SK-N-SH (cell line): ENCODE data around the gene GLIS1. TPM values are rescaled to one million over a fixed set of nuclear protein-coding genes. Genes with fewer than 3 reads are reported as not detected.

Source experiments
- CTCF ChIA-PET: fragments of 300-600, 350-600 bp; formaldehyde crosslinking; extraction: SDS; loops from one replicate; lab custom pipeline; 2021; lab: Yijun Ruan, JAX
- POLR2A ChIA-PET: fragments of 350-600 bp; sonication (Branson Sonifier 250); formaldehyde crosslinking; extraction: SDS; loops from one replicate; lab custom pipeline; 2020; ENCODE audit warnings: antibody characterized with exemption, inconsistent platforms; lab: Yijun Ruan, JAX
- DNase-seq: peaks from one replicate; pipeline ENCODE4 v3.0.0; 2012
- H2AFZ ChIP-seq: fragments of 200-600 bp; sonication (generic); 2 replicates; pipeline ENCODE4 v1.8.1; 2016; ENCODE audit warnings: antibody characterized with exemption, mild to moderate bottlenecking, low read depth
- H3F3A ChIP-seq: fragments of 200-600 bp; sonication (generic); replicated peaks from 2 replicates; pipeline ENCODE3; 2016; ENCODE audit warnings: antibody characterized with exemption, mild to moderate bottlenecking; ENCODE audit not compliant: insufficient read depth
- H3K27ac ChIP-seq, 2 experiments: fragments of 200-500 bp in 1 of 2; fragments of 200-600 bp in 1 of 2; sonication (Bioruptor generic) in 1 of 2; sonication (generic), shearing (Covaris generic) in 1 of 2; 2 replicates each; pipeline versions ENCODE4 v1.5.1 to v1.6.1; 2014 to 2016; ENCODE audit warnings: low read depth in 2 of 2, inconsistent platforms in 1 of 2, low read length in 1 of 2, mild to moderate bottlenecking in 1 of 2, mixed read lengths in 1 of 2
- H3K27me3 ChIP-seq: fragments of 200-600 bp; sonication (generic), shearing (Covaris generic); 2 replicates; pipeline ENCODE4 v1.6.1; 2016; ENCODE audit warnings: mixed run types; ENCODE audit not compliant: insufficient read depth
- H3K36me3 ChIP-seq, 2 experiments: fragments of 200-500 bp in 1 of 2; fragments of 200-600 bp in 1 of 2; sonication (Bioruptor generic) in 1 of 2; sonication (generic) in 1 of 2; replicated peaks in 1 of 2; 2 replicates each; pipeline versions ENCODE3 to v1.5.1; 2014 to 2016; ENCODE audit warnings: low read length in 1 of 2, mild to moderate bottlenecking in 1 of 2; ENCODE audit not compliant: insufficient read depth in 2 of 2, control insufficient read depth in 1 of 2
- H3K4me1 ChIP-seq, 2 experiments: fragments of 200-500 bp in 1 of 2; fragments of 200-600 bp in 1 of 2; sonication (Bioruptor generic) in 1 of 2; sonication (generic), shearing (Covaris generic) in 1 of 2; 2 replicates each; pipeline versions ENCODE4 v1.5.1 to v1.6.1; 2014 to 2016; ENCODE audit warnings: low read depth in 1 of 2, low read length in 1 of 2, mixed run types in 1 of 2; ENCODE audit not compliant: insufficient read depth in 2 of 2, control insufficient read depth in 1 of 2
- H3K4me2 ChIP-seq: fragments of 200-600 bp; sonication (generic), shearing (Covaris generic); 2 replicates; pipeline ENCODE4 v1.6.1; 2017; ENCODE audit warnings: mixed run types
- H3K4me3 ChIP-seq, 2 experiments: fragments of 200-500 bp in 1 of 2; fragments of 200-600 bp in 1 of 2; sonication (Bioruptor generic) in 1 of 2; sonication (generic), shearing (Covaris generic) in 1 of 2; 2 replicates each; pipeline versions ENCODE4 v1.5.1 to v1.8.1; 2014 to 2016; ENCODE audit warnings: low read depth in 2 of 2, inconsistent platforms in 1 of 2, low read length in 1 of 2, mild to moderate bottlenecking in 1 of 2, mixed read lengths in 1 of 2, moderate library complexity in 1 of 2
- H3K79me2 ChIP-seq: fragments of 200-600 bp; sonication (generic); 2 replicates; pipeline ENCODE4 v1.8.1; 2017; ENCODE audit warnings: mild to moderate bottlenecking; ENCODE audit not compliant: insufficient read depth
- H3K9ac ChIP-seq: fragments of 200-600 bp; sonication (generic); 2 replicates; pipeline ENCODE4 v1.6.1; 2017; ENCODE audit warnings: mixed run types
- H3K9me2 ChIP-seq: fragments of 200-600 bp; sonication (generic); 2 replicates; pipeline ENCODE4 v1.6.1; 2017; ENCODE audit warnings: mixed run types
- H3K9me3 ChIP-seq: fragments of 200-600 bp; sonication (generic); 2 replicates; pipeline ENCODE4 v1.6.1; 2017; ENCODE audit warnings: mixed run types, mild to moderate bottlenecking, moderate library complexity
- H4K20me1 ChIP-seq: fragments of 200-600 bp; sonication (generic); 2 replicates; pipeline ENCODE4 v1.6.1; 2017; ENCODE audit warnings: mild to moderate bottlenecking, mixed run types; ENCODE audit not compliant: insufficient read depth
- ELF1 ChIP-seq: IDR thresholded peaks from 2 replicates; pipeline ENCODE4 v1.4.0; 2012
- FOSL2 ChIP-seq: IDR thresholded peaks from 2 replicates; pipeline ENCODE4 v1.4.0; 2012; ENCODE audit warnings: low read depth, mild to moderate bottlenecking, moderate library complexity, borderline replicate concordance
- FOXM1 ChIP-seq: IDR thresholded peaks from 2 replicates; pipeline ENCODE4 v1.4.0; 2012; ENCODE audit warnings: low read depth, mild to moderate bottlenecking
- MXI1 ChIP-seq: IDR thresholded peaks from 2 replicates; pipeline ENCODE4 v1.6.1; 2012; ENCODE audit warnings: mild to moderate bottlenecking, low read depth, low read length, improper control_type of control experiment
- NFIC ChIP-seq: IDR thresholded peaks from 2 replicates; pipeline ENCODE4 v1.4.0; 2012; ENCODE audit warnings: borderline replicate concordance
- RAD21 ChIP-seq: IDR thresholded peaks from 2 replicates; pipeline ENCODE4 v1.6.1; 2012; ENCODE audit warnings: mild to moderate bottlenecking, low read length
- RCOR1 ChIP-seq: fragments of 150-350 bp; IDR thresholded peaks from 2 replicates; pipeline ENCODE4 v1.6.1; 2017; ENCODE audit warnings: antibody characterized with exemption, low read length
- RFX5 ChIP-seq: IDR thresholded peaks from 2 replicates; pipeline ENCODE4 v1.6.1; 2012; ENCODE audit warnings: mild to moderate bottlenecking, improper control_type of control experiment, low read length
- TAF1 ChIP-seq: IDR thresholded peaks from 2 replicates; pipeline ENCODE4 v1.6.1; 2012; ENCODE audit warnings: low read depth, mild to moderate bottlenecking, low read length, moderate library complexity, borderline replicate concordance
- TEAD4 ChIP-seq: IDR thresholded peaks from 2 replicates; pipeline ENCODE4 v1.4.0; 2012; ENCODE audit warnings: mild to moderate bottlenecking, borderline replicate concordance; ENCODE audit not compliant: insufficient read depth
- YY1 ChIP-seq: IDR thresholded peaks from 2 replicates; pipeline ENCODE4 v1.4.0; 2012; ENCODE audit warnings: low read depth, mild to moderate bottlenecking
- WGBS: methylation state at CpG from one replicate; pipeline ENCODE4 v1.1.6; 2017; ENCODE audit warnings: low lambda C conversion rate; 5-methylcytosine and 5-hydroxymethylcytosine counted together
- polyA plus RNA-seq, 3 experiments: library from polyadenylated mRNA; depleted of rRNA; stranded (reverse); fragments of >200 nt; gene quantifications; 2 replicates each; pipeline ENCODE4 v1.2.3, GENCODE V29; 2012
- TF ChIP-seq, protein P1 (sequence below): fragments of 200-600 bp; sonication (generic); IDR thresholded peaks from 2 replicates; pipeline ENCODE4 v1.6.1; 2017; ENCODE audit warnings: antibody characterized with exemption, mild to moderate bottlenecking, moderate library complexity
- TF ChIP-seq, protein P2 (sequence below): IDR thresholded peaks from 2 replicates; pipeline ENCODE4 v1.4.0; 2012; ENCODE audit warnings: low read depth
- TF ChIP-seq, protein P3 (sequence below): fragments of 150-350 bp; IDR thresholded peaks from 2 replicates; pipeline ENCODE4 v1.6.1; 2017; ENCODE audit warnings: antibody characterized with exemption, low read length, low read depth, borderline replicate concordance
- TF ChIP-seq, protein P4 (sequence below): IDR thresholded peaks from 2 replicates; pipeline ENCODE4; 2012
- TF ChIP-seq, protein P5 (sequence below): IDR thresholded peaks from 2 replicates; pipeline ENCODE4 v1.6.1; 2012; ENCODE audit warnings: mild to moderate bottlenecking, low read depth, low read length, moderate library complexity
- TF ChIP-seq, protein P6 (sequence below): IDR thresholded peaks from 2 replicates; pipeline ENCODE4 v1.4.0; 2012; ENCODE audit warnings: low read depth, borderline replicate concordance

Gene GLIS1
- polyA plus RNA-seq, 1 of the 3 experiments (the other 2 are of a cell fraction) = 0.13 TPM

DNA sequence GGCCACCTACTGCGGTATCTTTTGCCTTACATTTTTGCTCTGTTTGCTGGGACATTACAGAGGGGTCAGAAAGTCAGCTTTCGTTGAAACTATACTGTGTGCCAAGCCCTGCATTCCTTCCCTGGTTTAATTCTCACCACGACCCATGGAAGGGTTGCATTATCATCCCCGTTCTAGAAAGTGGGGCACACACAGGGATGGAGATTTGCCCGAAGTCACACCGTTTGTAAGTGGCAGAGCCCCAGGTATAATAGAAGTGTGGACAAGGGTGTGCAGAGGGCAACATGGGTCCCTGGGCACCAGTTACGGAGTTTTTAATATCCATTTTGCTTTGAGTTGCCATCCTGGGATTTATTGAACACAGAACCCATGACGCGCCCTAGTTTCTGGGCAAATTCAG lies 268.0 kb downstream of the GLIS1 start:
- H4K20me1 ChIP-seq = no peaks in the 10 kb centered on the region
- TF ChIP-seq ELF1 (no peak), TAF1 (no peak), RCOR1 (no peak), FOSL2 (no peak), RFX5 (no peak), MXI1 (no peak), TEAD4 (no peak)
- TF ChIP-seq, protein P1, sequence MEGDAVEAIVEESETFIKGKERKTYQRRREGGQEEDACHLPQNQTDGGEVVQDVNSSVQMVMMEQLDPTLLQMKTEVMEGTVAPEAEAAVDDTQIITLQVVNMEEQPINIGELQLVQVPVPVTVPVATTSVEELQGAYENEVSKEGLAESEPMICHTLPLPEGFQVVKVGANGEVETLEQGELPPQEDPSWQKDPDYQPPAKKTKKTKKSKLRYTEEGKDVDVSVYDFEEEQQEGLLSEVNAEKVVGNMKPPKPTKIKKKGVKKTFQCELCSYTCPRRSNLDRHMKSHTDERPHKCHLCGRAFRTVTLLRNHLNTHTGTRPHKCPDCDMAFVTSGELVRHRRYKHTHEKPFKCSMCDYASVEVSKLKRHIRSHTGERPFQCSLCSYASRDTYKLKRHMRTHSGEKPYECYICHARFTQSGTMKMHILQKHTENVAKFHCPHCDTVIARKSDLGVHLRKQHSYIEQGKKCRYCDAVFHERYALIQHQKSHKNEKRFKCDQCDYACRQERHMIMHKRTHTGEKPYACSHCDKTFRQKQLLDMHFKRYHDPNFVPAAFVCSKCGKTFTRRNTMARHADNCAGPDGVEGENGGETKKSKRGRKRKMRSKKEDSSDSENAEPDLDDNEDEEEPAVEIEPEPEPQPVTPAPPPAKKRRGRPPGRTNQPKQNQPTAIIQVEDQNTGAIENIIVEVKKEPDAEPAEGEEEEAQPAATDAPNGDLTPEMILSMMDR = no peak
- TF ChIP-seq, protein P2, sequence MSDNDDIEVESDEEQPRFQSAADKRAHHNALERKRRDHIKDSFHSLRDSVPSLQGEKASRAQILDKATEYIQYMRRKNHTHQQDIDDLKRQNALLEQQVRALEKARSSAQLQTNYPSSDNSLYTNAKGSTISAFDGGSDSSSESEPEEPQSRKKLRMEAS = no peak
- TF ChIP-seq, protein P3, sequence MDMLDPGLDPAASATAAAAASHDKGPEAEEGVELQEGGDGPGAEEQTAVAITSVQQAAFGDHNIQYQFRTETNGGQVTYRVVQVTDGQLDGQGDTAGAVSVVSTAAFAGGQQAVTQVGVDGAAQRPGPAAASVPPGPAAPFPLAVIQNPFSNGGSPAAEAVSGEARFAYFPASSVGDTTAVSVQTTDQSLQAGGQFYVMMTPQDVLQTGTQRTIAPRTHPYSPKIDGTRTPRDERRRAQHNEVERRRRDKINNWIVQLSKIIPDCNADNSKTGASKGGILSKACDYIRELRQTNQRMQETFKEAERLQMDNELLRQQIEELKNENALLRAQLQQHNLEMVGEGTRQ = no peak
- TF ChIP-seq, protein P4, sequence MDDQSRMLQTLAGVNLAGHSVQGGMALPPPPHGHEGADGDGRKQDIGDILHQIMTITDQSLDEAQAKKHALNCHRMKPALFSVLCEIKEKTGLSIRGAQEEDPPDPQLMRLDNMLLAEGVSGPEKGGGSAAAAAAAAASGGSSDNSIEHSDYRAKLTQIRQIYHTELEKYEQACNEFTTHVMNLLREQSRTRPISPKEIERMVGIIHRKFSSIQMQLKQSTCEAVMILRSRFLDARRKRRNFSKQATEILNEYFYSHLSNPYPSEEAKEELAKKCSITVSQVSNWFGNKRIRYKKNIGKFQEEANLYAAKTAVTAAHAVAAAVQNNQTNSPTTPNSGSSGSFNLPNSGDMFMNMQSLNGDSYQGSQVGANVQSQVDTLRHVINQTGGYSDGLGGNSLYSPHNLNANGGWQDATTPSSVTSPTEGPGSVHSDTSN = no peak
- TF ChIP-seq, all 33 proteins: peak for 0
- Histone ChIP-seq H3K4me1 (peaks cover 0 to 13% of the 10 kb centered on the region in 2 experiments; a peak in 1 of 4 replicates), H3K4me2 (no peak overlapping the region), H3F3A (no peaks in the 10 kb centered on the region), H3K27me3 (peaks cover under 1% of the 10 kb centered on the region; the same call in 1 of the 2 replicates), H3K9me2 (no peaks in the 10 kb centered on the region), H3K79me2 (no peaks in the 10 kb centered on the region), H3K27ac (no peak overlapping the region), H2AFZ (no peak overlapping the region), H3K9ac (no peak overlapping the region), H3K4me3 (no peak overlapping the region), H3K9me3 (no peaks in the 10 kb centered on the region), H3K36me3 (no peaks in the 10 kb centered on the region)
- WGBS = 85% methylated on average over 9 of the region's 9 CpGs
- ChIA-PET CTCF (interaction anchor here (1.2 to 5.3 kb wide), 3 partner anchors 15 to 211 kb away, joined by 3 to 41 read pairs (median 10); no protein-coding TSS in a partner anchor), POLR2A (no interaction called here)
- DNase-seq = no peak

DNA sequence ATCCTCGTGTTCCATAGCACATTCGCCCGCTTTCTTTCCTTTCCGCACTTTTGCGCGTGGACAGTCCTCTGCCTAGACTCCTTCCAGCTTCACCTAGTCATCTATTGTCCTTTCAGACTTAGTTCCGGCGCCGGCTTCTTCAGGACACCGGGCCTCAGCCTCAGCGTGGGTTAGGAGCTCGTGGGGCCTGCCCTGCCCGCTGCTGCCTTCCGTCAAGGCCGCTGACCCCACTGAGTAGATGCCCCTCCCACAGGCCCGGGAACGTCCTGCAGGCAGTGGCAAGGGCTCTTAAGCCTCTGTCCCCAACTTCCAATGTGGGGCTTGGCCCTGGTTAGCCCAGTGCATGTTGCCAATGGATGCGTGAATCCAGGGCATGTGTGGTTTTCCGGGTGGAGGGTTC lies 268.4 kb downstream of the GLIS1 start:
- Histone ChIP-seq H3K4me3 (no peak overlapping the region), H3F3A (no peaks in the 10 kb centered on the region), H3K79me2 (no peaks in the 10 kb centered on the region), H3K4me1 (peaks cover 0 to 10% of the 10 kb centered on the region in 2 experiments; a peak in 1 of 4 replicates), H3K36me3 (no peaks in the 10 kb centered on the region), H3K27ac (no peak overlapping the region), H3K27me3 (no peaks in the 10 kb centered on the region; the same call in 1 of the 2 replicates), H3K9me2 (no peaks in the 10 kb centered on the region), H4K20me1 (no peaks in the 10 kb centered on the region), H2AFZ (no peak overlapping the region), H3K4me2 (no peak overlapping the region), H3K9me3 (no peaks in the 10 kb centered on the region), H3K9ac (no peak overlapping the region)
- ChIA-PET POLR2A (no interaction called here), CTCF (interaction anchor here (1.2 to 5.3 kb wide), 2 partner anchors 15 to 26 kb away, joined by 3 to 41 read pairs; no protein-coding TSS in a partner anchor)
- no peak for DNase-seq
- 93% methylated on average over 19 of the region's 19 CpGs for WGBS
- TF ChIP-seq, protein P2 = no peak
- TF ChIP-seq TEAD4 (no peak), YY1 (no peak), FOSL2 (no peak), FOXM1 (no peak), NFIC (no peak), ELF1 (no peak), MXI1 (no peak), RAD21 (no peak)
- TF ChIP-seq, protein P5, sequence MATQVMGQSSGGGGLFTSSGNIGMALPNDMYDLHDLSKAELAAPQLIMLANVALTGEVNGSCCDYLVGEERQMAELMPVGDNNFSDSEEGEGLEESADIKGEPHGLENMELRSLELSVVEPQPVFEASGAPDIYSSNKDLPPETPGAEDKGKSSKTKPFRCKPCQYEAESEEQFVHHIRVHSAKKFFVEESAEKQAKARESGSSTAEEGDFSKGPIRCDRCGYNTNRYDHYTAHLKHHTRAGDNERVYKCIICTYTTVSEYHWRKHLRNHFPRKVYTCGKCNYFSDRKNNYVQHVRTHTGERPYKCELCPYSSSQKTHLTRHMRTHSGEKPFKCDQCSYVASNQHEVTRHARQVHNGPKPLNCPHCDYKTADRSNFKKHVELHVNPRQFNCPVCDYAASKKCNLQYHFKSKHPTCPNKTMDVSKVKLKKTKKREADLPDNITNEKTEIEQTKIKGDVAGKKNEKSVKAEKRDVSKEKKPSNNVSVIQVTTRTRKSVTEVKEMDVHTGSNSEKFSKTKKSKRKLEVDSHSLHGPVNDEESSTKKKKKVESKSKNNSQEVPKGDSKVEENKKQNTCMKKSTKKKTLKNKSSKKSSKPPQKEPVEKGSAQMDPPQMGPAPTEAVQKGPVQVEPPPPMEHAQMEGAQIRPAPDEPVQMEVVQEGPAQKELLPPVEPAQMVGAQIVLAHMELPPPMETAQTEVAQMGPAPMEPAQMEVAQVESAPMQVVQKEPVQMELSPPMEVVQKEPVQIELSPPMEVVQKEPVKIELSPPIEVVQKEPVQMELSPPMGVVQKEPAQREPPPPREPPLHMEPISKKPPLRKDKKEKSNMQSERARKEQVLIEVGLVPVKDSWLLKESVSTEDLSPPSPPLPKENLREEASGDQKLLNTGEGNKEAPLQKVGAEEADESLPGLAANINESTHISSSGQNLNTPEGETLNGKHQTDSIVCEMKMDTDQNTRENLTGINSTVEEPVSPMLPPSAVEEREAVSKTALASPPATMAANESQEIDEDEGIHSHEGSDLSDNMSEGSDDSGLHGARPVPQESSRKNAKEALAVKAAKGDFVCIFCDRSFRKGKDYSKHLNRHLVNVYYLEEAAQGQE = no peak
- TF ChIP-seq, protein P6, sequence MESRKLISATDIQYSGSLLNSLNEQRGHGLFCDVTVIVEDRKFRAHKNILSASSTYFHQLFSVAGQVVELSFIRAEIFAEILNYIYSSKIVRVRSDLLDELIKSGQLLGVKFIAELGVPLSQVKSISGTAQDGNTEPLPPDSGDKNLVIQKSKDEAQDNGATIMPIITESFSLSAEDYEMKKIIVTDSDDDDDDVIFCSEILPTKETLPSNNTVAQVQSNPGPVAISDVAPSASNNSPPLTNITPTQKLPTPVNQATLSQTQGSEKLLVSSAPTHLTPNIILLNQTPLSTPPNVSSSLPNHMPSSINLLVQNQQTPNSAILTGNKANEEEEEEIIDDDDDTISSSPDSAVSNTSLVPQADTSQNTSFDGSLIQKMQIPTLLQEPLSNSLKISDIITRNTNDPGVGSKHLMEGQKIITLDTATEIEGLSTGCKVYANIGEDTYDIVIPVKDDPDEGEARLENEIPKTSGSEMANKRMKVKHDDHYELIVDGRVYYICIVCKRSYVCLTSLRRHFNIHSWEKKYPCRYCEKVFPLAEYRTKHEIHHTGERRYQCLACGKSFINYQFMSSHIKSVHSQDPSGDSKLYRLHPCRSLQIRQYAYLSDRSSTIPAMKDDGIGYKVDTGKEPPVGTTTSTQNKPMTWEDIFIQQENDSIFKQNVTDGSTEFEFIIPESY = no peak
